GM12801 (cell line): ENCODE measurements around the gene SCN7A.

Experiments
- CTCF ChIP-seq: IDR thresholded peaks from one replicate; pipeline ENCODE4 v1.5.1; 2011; ENCODE audit warnings: control low read depth; ENCODE audit not compliant: insufficient read length; ENCODE audit errors: extremely low read depth

SCN7A gene

GRCh38 chr2:166468124-166469024 is 25.7 kb downstream of the SCN7A start:
- no peak for TF ChIP-seq CTCF

- no peak for TF ChIP-seq CTCF
Observed at GRCh38 chr2:166464187-166464586, 29.9 kb downstream of the SCN7A start.

- no peak for TF ChIP-seq CTCF
Observed at GRCh38 chr2:166463640-166464039, 30.4 kb downstream of the SCN7A start.

- TF ChIP-seq CTCF: no peak
Observed at GRCh38 chr2:166458674-166459073, 35.4 kb downstream of the SCN7A start.

- TF ChIP-seq CTCF: no peak
Observed at GRCh38 chr2:166454006-166454595, 39.9 kb downstream of the SCN7A start.

- TF ChIP-seq CTCF: no peak
Observed at GRCh38 chr2:166451468-166451867, 42.6 kb downstream of the SCN7A start.

GRCh38 chr2:166449439-166449838 is 44.6 kb downstream of the SCN7A start:
- TF ChIP-seq CTCF: no peak
